Measurements from ENCODE around the gene SIX2. TPM values are rescaled to one million over a fixed set of nuclear protein-coding genes. Genes with fewer than 3 reads are reported as not detected.

The SIX2 gene
- total and polyA plus RNA-seq, 12 donors: 0.17 to 1.9 (median 0.40) TPM

GRCh38 chr2:44996356-44996755 is 12.9 kb downstream of the SIX2 start:
- intact Hi-C loops (cut with DNase I): no loop called here
- peaks cover 0 to 11% (median 0%) of the 10 kb centered on the region in 11 donors for H3K9me3 ChIP-seq
- DNase-seq: no peak
- no peak overlapping the region for H3K27ac ChIP-seq
- H3K4me3 ChIP-seq: no peak overlapping the region
- no peak for TF ChIP-seq CTCF (IDR thresholded peaks at IDR 0.05)
- peaks cover 9 to 95% (median 83%) of the 10 kb centered on the region in 7 donors for H3K27me3 ChIP-seq
- no peak for ATAC-seq
- H3K4me1 ChIP-seq: peaks cover 0 to 13% (median 10%) of the 10 kb centered on the region in 9 donors
- no peaks in the 10 kb centered on the region for H3K36me3 ChIP-seq
- WGBS, 2 donors: 72 to 79% methylated on average over 6 of the region's 6 CpGs

- intact Hi-C loops (cut with DNase I): no loop called here
- Histone ChIP-seq H3K4me3 (no peak overlapping the region), H3K27ac (no peak overlapping the region), H3K4me1 (no peaks in the 10 kb centered on the region), H3K27me3 (peaks cover 0 to 76% (median 67%) of the 10 kb centered on the region in 7 donors), H3K36me3 (no peaks in the 10 kb centered on the region), H3K9me3 (peaks cover 0 to 15% (median 0%) of the 10 kb centered on the region in 11 donors)
- DNase-seq (no peak), ATAC-seq (no peak)
- 75 to 91% methylated on average over 1 of the region's 1 CpG for WGBS, 2 donors
- no peak for TF ChIP-seq CTCF (IDR thresholded peaks at IDR 0.05)
These were observed 14.9 kb downstream of the SIX2 start for GRCh38 chr2:44994377-44994776.

GRCh38 chr2:44989176-44989575 is 20.1 kb downstream of the SIX2 start:
- H3K27ac ChIP-seq: no peak overlapping the region
- no peak for ATAC-seq
- DNase-seq: no peak
- no peaks in the 10 kb centered on the region for H3K36me3 ChIP-seq
- peaks cover 0 to 44% (median 16%) of the 10 kb centered on the region in 7 donors for H3K27me3 ChIP-seq
- no peak for TF ChIP-seq CTCF (IDR thresholded peaks at IDR 0.05)
- H3K9me3 ChIP-seq: peaks cover 0 to 39% (median 11%) of the 10 kb centered on the region in 11 donors
- no peak overlapping the region for H3K4me3 ChIP-seq
- 47 to 57% methylated on average over 2 of the region's 2 CpGs for whole genome bisulfite sequencing, 2 donors
- intact Hi-C loops (cut with DNase I): no loop called here
- no peaks in the 10 kb centered on the region for H3K4me1 ChIP-seq

- Histone ChIP-seq H3K4me3 (no peak overlapping the region), H3K4me1 (no peaks in the 10 kb centered on the region), H3K27me3 (peaks cover 0 to 56% (median 21%) of the 10 kb centered on the region in 7 donors), H3K27ac (no peak overlapping the region), H3K36me3 (no peaks in the 10 kb centered on the region), H3K9me3 (peaks cover 0 to 24% (median 9%) of the 10 kb centered on the region in 11 donors)
- no peak for TF ChIP-seq CTCF (IDR thresholded peaks at IDR 0.05)
- DNase-seq (no peak), ATAC-seq (no peak)
- whole genome bisulfite sequencing, 2 donors: 84 to 88% methylated on average over 9 of the region's 9 CpGs
- intact Hi-C loops (cut with DNase I): no loop called here
These were observed 25.2 kb downstream of the SIX2 start for GRCh38 chr2:44983836-44984604.
